MM.1S (cell line): Measurements from ENCODE around the gene KRTAP1-4.

Experiments used
- DNase-seq: peaks from one replicate; pipeline ENCODE4 v3.0.0-alpha.2; 2015
- H2AFZ ChIP-seq: fragments of 300-600 bp; sonication (generic); 2 replicates; pipeline ENCODE4 v1.6.0; 2016; ENCODE audit warnings: antibody characterized with exemption, low read length
- H3F3A ChIP-seq: fragments of 300-600 bp; sonication (generic); 2 replicates; pipeline ENCODE4 v1.6.1; 2016; ENCODE audit warnings: mild to moderate bottlenecking, antibody characterized with exemption, low read length, moderate library complexity, mixed read lengths; ENCODE audit not compliant: insufficient read depth
- H3K27ac ChIP-seq: fragments of 300-600 bp; sonication (generic); 2 replicates; pipeline ENCODE4 v1.5.1; 2016; ENCODE audit warnings: mild to moderate bottlenecking, low read length
- H3K27me3 ChIP-seq: fragments of 300-600 bp; sonication (generic); replicated peaks from 2 replicates; pipeline ENCODE4 v1.6.0; 2016; ENCODE audit warnings: low read length; ENCODE audit not compliant: insufficient read depth
- H3K36me3 ChIP-seq: fragments of 300-600 bp; sonication (generic); replicated peaks from 2 replicates; pipeline ENCODE4 v1.6.1; 2016; ENCODE audit warnings: mild to moderate bottlenecking, low read length, mixed read lengths; ENCODE audit not compliant: insufficient read depth
- H3K4me1 ChIP-seq: fragments of 300-600 bp; sonication (generic); 2 replicates; pipeline ENCODE4 v1.6.1; 2016; ENCODE audit warnings: low read length, mixed read lengths
- H3K4me2 ChIP-seq: fragments of 300-600 bp; sonication (generic); 2 replicates; pipeline ENCODE4 v1.6.0; 2016; ENCODE audit warnings: low read depth, low read length
- H3K4me3 ChIP-seq: fragments of 300-600 bp; sonication (generic); 2 replicates; pipeline ENCODE4 v1.5.1; 2016; ENCODE audit warnings: low read length, mixed read lengths
- H3K79me2 ChIP-seq: fragments of 300-600 bp; sonication (generic); 2 replicates; pipeline ENCODE4 v1.6.1; 2016; ENCODE audit warnings: mixed run types, low read length, mixed read lengths
- H3K9ac ChIP-seq: fragments of 300-600 bp; sonication (generic); 2 replicates; pipeline ENCODE4 v1.6.1; 2016; ENCODE audit warnings: low read length, mixed read lengths
- H3K9me2 ChIP-seq: fragments of 300-600 bp; sonication (generic); replicated peaks from 2 replicates; pipeline ENCODE4 v1.6.1; 2016; ENCODE audit warnings: mild to moderate bottlenecking, low read length, mixed read lengths; ENCODE audit not compliant: insufficient read depth
- H3K9me3 ChIP-seq: fragments of 300-600 bp; sonication (generic); replicated peaks from 2 replicates; pipeline ENCODE4 v1.6.1; 2016; ENCODE audit warnings: mild to moderate bottlenecking, low read length, mixed read lengths; ENCODE audit not compliant: insufficient read depth
- H4K20me1 ChIP-seq: fragments of 300-600 bp; sonication (generic); 2 replicates; pipeline ENCODE4 v1.6.1; 2016; ENCODE audit warnings: mild to moderate bottlenecking, low read length, moderate library complexity, mixed read lengths; ENCODE audit not compliant: insufficient read depth
- EZH2 ChIP-seq: fragments of 300-600 bp; sonication (generic); optimal IDR thresholded peaks from 2 replicates; pipeline ENCODE3; 2017; ENCODE audit warnings: low read depth, mild to moderate bottlenecking, antibody characterized with exemption, low read length, mixed read lengths
- EZH2phosphoT487 ChIP-seq: fragments of 300-600 bp; sonication (generic); IDR thresholded peaks from 2 replicates; pipeline ENCODE4 v1.6.1; 2018; ENCODE audit warnings: antibody characterized with exemption, low read length
- TF ChIP-seq, protein P1 (sequence below): fragments of 300-600 bp; sonication (generic); IDR thresholded peaks from 2 replicates; pipeline ENCODE4 v1.5.1; 2016; ENCODE audit warnings: antibody characterized with exemption, low read length, mixed read lengths

The KRTAP1-4 gene

DNA sequence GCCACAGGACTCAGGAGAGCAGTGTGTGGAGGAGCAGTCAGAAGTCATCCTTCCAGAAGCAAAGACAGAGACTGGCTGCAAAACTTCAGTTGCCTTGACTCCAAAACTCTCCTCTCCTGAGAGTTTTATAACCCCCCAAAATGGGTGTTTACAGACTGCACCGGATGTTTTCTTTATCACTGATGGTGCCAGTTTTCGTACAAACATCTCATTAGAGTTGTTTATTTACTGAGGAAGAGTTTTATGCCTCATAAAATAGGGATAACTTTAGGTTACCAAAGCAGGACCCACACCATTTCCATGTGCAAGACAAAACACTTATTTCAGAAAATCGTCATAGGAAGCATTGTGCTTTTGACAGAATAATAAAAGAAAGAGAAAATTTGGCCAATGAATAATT, 45.8 kb downstream of the KRTAP1-4 start, which contains the start of gene KRT40:
Gene KRT40, minus strand, starts transcription at position 101 of the 400 bp plus-strand sequence. Its CDS starts 53 bp downstream, at position 48.
- H3K27me3 ChIP-seq: no peaks in the 10 kb centered on the region; the same call in 1 of the 2 replicates
- H3K9me3 ChIP-seq: no peaks in the 10 kb centered on the region
- H2AFZ ChIP-seq: no peak within 1 kb of the TSS
- no peaks in the 10 kb centered on the region for H3F3A ChIP-seq
- H4K20me1 ChIP-seq: no peaks in the 10 kb centered on the region
- H3K9ac ChIP-seq: no peak within 1 kb of the TSS
- H3K79me2 ChIP-seq: no peaks in the 10 kb centered on the region
- H3K36me3 ChIP-seq: no peaks in the 10 kb centered on the region
- no peak for TF ChIP-seq EZH2phosphoT487
- TF ChIP-seq, protein P1, sequence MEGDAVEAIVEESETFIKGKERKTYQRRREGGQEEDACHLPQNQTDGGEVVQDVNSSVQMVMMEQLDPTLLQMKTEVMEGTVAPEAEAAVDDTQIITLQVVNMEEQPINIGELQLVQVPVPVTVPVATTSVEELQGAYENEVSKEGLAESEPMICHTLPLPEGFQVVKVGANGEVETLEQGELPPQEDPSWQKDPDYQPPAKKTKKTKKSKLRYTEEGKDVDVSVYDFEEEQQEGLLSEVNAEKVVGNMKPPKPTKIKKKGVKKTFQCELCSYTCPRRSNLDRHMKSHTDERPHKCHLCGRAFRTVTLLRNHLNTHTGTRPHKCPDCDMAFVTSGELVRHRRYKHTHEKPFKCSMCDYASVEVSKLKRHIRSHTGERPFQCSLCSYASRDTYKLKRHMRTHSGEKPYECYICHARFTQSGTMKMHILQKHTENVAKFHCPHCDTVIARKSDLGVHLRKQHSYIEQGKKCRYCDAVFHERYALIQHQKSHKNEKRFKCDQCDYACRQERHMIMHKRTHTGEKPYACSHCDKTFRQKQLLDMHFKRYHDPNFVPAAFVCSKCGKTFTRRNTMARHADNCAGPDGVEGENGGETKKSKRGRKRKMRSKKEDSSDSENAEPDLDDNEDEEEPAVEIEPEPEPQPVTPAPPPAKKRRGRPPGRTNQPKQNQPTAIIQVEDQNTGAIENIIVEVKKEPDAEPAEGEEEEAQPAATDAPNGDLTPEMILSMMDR: no peak
- TF ChIP-seq EZH2: no peak
- DNase-seq: no peak
- no peaks in the 10 kb centered on the region for H3K9me2 ChIP-seq
- H3K4me1 ChIP-seq: no peaks in the 10 kb centered on the region
- H3K27ac ChIP-seq: no peak within 1 kb of the TSS
- no peak within 1 kb of the TSS for H3K4me2 ChIP-seq
- no peak within 1 kb of the TSS for H3K4me3 ChIP-seq

DNA sequence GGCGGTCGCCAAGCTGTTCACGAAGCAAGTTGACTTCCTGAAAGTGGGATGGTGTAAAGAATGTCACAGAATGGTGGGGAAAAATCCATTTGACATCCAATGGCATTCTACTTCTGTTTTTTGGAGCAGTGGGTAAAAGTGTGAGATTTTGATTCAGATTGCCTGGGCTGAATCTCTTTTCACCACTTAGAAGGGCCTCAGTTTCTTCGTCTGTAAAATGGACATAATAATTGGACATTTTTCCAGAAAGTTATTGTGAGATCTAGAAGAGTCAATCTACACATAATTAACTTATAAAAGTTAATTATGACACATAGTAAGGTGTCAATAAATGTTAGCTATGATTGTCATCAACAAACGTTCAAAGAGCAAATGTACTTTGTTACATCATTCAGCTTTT, 48.9 kb downstream of the KRTAP1-4 start:
- Histone ChIP-seq H3K9me2 (no peaks in the 10 kb centered on the region), H3K27ac (no peak overlapping the region), H3K9ac (no peak overlapping the region), H4K20me1 (no peaks in the 10 kb centered on the region), H3K36me3 (no peaks in the 10 kb centered on the region), H3K4me1 (no peaks in the 10 kb centered on the region), H3K27me3 (no peaks in the 10 kb centered on the region; the same call in 1 of the 2 replicates), H2AFZ (no peak overlapping the region), H3K9me3 (no peaks in the 10 kb centered on the region), H3K4me3 (no peak overlapping the region), H3F3A (no peaks in the 10 kb centered on the region), H3K79me2 (no peaks in the 10 kb centered on the region), H3K4me2 (no peak overlapping the region)
- TF ChIP-seq, protein P1: no peak
- no peak for TF ChIP-seq EZH2
- TF ChIP-seq EZH2phosphoT487: no peak
- DNase-seq: no peak

DNA sequence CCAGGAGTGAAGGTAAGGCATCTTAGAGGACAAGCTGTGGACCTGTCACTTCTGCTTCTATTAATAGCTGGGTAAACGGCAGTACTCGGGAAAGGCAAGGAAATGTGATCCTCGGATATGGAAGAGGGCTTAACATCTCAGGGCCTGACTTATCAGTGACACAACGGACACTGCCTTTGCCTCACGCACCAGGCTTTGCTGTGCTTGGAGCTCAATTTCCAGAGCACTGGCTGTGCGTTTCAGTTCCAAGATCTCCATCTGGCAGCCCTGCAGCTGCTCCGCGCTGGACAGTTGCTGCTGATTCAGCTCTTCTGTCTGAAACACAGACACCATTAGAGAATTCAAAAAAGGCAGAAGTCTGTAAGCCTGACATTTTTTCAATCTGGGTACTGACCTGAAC, 49.4 kb downstream of the KRTAP1-4 start:
- H3K27me3 ChIP-seq: no peaks in the 10 kb centered on the region; the same call in 1 of the 2 replicates
- DNase-seq: no peak
- no peak overlapping the region for H3K4me3 ChIP-seq
- H3K36me3 ChIP-seq: no peaks in the 10 kb centered on the region
- TF ChIP-seq, protein P1: no peak
- TF ChIP-seq EZH2: no peak
- TF ChIP-seq EZH2phosphoT487: no peak
- no peaks in the 10 kb centered on the region for H3K79me2 ChIP-seq
- no peak overlapping the region for H3K27ac ChIP-seq
- no peaks in the 10 kb centered on the region for H4K20me1 ChIP-seq
- no peak overlapping the region for H2AFZ ChIP-seq
- H3K4me1 ChIP-seq: no peaks in the 10 kb centered on the region
- H3F3A ChIP-seq: no peaks in the 10 kb centered on the region
- no peak overlapping the region for H3K4me2 ChIP-seq
- no peak overlapping the region for H3K9ac ChIP-seq
- H3K9me3 ChIP-seq: no peaks in the 10 kb centered on the region
- H3K9me2 ChIP-seq: no peaks in the 10 kb centered on the region
